HG03457 (cell line): Measurements from ENCODE around the gene SPIB.
"Not testable (repeated sequence)": the region's sequence is repeated elsewhere in the genome, so short reads cannot be mapped to it uniquely, and the experiment has no call there.

Source experiments
- ATAC-seq: cut with Tn5 transposase; IDR thresholded peaks from one replicate; pipeline ENCODE4 v1.9.1; 2021; ENCODE audit warnings: moderate number of reproducible peaks; ENCODE audit not compliant: unreplicated experiment

The SPIB gene

DNA sequence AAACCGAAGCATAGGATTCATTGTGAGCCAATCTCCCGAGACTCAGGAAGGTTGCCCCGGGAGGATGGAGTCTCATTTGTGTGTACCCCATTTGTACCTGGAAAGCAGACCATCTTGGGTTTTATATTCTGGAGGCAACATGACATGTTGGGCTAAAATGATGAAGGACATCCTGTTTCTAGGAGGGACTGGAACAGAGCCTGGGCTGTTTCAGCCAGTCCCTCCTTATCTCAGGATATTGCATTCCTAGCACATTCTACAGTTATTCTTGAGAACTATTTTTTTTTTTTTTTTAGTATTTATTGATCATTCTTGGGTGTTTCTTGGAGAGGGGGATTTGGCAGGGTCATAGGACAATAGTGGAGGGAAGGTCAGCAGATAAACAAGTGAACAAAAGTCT, 28.4 kb upstream of the SPIB start:
- ATAC-seq: not testable (repeated sequence)

- ATAC-seq: not testable (repeated sequence)
Measured at GRCh38 chr19:50390952-50391351, 27.8 kb upstream of the SPIB start.

- no peak for ATAC-seq
Measured at GRCh38 chr19:50392759-50393158, 26.0 kb upstream of the SPIB start.

DNA sequence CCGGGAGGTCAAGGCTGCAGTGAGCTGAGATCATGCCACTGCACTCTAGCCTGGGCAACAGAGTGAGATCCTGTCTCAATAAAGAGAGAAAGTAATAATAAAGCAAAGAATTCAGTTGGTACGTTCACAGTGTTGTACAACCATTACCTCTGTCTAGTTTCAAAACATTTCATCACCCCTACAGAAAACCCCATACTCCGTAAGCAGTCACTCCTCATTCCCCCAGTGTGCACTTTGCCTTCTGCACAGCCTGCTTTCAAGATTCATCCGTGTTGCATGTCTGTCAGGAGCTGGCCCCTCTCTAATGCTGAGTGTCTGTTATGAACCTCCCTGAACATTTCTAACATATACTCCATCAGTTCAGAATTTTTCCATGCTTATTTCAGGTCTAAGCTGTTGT, 25.1 kb upstream of the SPIB start:
- no peak for ATAC-seq

DNA sequence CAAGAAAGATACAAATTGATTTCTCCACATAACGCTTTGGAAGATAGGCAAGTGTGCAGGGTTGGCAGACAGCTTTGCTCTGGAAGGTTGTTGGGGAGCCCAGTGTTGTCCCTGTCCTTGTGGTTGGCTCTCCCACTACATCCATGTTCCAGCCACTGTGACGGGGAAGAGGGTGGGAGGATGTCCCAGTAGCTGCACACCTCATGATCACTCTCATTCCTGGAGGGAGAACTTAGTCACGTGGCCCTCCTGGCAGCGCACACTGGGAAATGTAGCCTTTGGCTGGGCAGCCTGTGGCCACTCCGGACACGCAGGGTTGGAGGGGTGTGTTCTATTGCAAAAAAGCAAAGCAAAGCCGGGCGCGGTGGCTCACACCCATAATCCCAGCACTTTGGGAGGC, 24.7 kb upstream of the SPIB start:
- no peak for ATAC-seq

GRCh38 chr19:50398675-50399367, 19.9 kb upstream of the SPIB start:
- no peak for ATAC-seq

DNA sequence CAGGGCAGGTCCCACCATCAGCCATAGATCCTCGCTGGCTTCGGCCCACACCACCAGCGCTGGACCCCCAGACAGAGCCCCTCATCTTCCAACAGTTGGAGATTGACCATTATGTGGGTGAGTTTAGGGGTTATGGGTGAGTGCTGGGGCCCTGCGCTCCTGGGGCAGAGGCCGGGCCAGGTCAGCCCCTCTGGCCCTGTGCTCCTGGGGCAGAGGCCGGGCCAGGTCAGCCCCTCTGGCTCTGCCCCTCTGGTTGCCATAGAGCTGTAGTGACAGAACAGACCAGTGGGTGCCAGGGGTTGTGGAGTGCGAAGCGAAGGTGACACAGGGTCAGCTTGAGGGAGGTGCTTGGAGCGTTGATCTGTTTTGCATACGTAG, 19.4 kb upstream of the SPIB start:
- ATAC-seq: no peak

DNA sequence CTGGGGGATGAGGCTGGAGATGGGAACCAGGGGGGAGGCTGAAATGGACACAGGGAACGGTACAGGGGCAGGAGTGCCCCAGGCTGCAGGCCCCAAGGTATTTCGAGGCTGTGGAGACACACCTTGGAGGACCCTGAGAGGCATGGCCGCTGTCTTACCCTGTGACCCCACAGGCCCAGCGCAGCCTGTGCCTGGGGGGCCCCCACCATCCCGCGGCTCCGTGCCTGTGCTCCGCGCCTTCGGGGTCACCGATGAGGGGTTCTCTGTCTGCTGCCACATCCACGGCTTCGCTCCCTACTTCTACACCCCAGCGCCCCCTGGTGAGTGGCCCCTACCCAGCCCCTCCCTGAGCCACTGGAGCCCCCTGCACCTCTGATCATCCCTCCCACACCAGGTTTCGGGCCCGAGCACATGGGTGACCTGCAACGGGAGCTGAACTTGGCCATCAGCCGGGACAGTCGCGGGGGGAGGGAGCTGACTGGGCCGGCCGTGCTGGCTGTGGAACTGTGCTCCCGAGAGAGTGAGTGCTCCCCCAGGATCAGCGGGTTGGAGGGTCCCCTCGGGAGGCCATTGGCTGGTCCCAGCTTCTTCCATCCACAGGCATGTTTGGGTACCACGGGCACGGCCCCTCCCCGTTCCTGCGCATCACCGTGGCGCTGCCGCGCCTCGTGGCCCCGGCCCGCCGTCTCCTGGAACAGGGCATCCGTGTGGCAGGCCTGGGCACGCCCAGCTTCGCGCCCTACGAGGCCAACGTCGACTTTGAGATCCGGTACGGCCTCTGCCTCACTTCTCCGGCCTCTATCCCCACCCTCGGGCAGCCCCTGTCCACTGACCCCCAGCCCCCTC, 16.9 kb upstream of the SPIB start:
- no peak for ATAC-seq

DNA sequence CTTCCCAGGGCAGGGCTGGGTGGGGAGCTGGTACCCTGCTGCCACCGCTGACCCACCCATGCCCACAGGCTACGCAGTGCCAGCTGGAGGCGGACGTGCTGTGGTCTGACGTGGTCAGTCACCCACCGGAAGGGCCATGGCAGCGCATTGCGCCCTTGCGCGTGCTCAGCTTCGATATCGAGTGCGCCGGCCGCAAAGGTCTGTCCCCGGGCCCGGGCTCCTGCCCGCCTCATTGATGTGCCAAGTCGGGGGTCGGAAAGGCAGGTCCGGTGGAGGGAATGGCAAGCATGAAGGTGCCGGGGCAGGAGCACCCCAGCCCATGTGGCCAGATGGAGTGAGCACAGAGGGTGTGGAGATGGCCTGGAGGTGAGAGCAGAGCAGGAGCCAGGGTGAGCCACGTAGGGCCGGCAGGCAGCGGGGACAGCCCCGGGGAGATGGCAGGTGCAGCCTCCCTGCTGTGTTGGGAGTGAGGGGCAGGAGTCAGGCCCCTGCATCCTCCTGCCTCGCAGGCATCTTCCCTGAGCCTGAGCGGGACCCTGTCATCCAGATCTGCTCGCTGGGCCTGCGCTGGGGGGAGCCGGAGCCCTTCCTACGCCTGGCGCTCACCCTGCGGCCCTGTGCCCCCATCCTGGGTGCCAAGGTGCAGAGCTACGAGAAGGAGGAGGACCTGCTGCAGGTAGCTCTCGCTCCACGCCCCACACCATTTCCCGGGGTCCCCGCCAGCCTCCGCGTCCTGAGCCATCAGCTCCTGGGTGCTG, 16.0 kb upstream of the SPIB start:
- ATAC-seq: no peak

DNA sequence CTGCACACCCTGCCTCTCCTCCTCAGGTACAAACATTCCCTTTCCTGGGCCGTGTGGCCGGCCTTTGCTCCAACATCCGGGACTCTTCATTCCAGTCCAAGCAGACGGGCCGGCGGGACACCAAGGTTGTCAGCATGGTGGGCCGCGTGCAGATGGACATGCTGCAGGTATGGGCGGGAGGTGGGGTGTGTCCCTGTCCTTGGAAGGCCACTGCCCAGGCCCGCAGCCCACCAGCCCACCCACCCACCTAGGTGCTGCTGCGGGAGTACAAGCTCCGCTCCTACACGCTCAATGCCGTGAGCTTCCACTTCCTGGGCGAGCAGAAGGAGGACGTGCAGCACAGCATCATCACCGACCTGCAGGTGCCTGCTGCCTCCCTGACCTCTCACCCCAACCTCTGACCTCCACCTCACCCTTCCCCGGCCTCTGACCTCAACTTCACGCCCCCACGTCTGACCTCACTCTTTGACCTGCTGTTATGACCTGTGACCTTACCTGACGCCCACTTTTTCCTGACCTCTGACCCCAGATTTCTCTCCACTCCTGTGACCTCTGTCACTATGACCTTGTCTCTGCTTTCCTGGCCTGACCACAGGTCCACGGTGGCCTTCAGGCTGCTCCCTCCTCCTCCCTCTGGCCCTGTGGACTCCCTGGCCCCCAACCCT, 12.4 kb upstream of the SPIB start:
- ATAC-seq: no peak

GRCh38 chr19:50406829-50407228, 11.9 kb upstream of the SPIB start:
- no peak for ATAC-seq

GRCh38 chr19:50409347-50409746, 9.4 kb upstream of the SPIB start:
- no peak for ATAC-seq

DNA sequence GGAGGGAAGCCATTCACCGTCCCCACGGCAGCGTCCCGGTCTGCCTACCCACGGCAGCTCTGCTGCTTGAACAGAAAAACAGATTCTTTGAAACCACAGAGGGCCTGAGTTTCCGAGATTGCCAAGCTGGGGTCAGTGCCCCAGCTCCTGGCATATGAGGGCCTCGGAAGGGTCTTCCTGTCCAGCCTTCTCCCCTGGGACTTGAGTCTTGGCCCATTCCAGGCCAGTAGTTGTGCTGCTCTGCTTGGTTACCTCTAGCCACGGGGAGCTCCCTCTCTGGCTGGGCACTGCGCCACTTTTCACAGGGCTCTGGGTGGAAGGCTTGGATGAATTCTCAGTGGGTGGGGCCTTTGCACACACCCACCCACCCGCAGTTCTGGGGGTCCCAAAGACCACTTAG, 8.6 kb upstream of the SPIB start:
- no peak for ATAC-seq

GRCh38 chr19:50412419-50412818, 6.3 kb upstream of the SPIB start:
- ATAC-seq: no peak

DNA sequence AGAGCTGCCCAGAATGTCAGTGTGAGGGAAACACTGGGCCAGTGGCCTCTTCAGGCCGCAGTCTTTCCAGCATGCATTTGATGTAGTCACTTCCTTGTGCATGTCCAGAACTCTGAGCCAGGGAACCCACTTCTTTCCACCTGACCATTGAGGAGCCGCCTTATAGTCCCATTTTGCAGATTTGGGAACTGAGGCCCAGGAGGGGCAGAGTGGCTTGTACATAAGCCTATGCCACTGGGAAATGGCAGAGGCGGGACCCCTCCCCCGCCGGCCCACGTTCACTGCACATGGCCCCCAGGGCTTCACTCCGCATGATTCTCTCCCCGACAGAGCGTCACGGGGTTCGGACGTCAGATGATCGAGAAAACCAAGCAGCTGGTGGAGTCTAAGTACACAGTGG, 5.6 kb upstream of the SPIB start:
- no peak for ATAC-seq

GRCh38 chr19:50413531-50413930, 5.2 kb upstream of the SPIB start:
- ATAC-seq: no peak

- ATAC-seq: no peak
Measured at GRCh38 chr19:50414864-50415660, 3.7 kb upstream of the SPIB start.

DNA sequence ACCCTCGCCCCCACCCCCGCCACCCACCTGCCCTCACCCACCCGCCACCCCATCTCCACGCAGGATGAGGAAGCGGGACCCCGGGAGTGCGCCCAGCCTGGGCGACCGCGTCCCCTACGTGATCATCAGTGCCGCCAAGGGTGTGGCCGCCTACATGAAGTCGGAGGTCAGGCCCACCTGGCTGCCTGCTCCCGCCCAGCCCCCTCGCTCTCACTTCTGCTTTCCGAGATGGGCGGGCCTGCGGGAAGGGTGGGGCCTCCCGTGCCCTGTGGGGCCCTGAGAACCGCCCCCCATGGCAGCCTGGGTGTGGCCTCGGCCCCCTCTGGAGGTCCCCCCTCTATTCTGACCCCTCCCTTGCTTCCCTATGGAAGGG, 3.1 kb upstream of the SPIB start:
- ATAC-seq: no peak

DNA sequence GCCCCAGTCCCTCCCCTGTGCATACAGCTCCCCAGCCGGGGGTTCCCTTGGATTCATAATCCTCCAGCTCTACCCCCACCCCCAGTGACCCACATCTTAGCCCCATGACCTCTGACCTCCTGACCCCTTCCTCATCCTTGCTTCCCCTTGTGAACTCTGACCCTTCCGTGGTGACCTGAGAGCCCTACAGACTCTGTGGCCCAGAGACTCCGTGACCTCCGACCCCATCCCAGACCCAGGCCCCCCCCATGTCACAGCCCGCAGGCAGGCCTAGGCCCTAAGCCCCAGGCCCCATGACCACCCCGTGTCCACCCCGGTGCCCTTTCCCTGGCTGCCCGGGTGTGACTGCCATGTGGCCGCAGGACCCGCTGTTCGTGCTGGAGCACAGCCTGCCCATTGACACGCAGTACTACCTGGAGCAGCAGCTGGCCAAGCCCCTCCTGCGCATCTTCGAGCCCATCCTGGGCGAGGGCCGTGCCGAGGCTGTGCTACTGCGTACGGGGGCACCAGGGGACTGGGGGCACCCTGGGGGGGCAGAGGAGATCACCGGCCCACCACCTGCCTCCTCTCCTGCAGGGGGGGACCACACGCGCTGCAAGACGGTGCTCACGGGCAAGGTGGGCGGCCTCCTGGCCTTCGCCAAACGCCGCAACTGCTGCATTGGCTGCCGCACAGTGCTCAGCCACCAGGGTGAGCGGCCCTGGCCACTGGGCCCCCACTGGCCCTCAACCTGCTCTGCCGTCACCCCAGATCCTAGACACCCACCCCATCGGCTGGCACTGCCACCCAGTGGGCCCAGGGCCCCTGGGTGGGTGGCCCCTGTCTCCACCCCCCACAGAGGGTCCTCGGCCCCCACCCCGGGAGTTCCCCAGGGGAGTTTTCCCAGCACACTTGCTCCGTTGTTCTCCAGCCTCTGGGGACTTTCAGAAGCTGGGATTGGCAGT, 2.4 kb upstream of the SPIB start:
- no peak for ATAC-seq
